D721Med (cell line): ENCODE measurements around the gene ZNF486.
"Not testable (repeated sequence)": the region's sequence is repeated elsewhere in the genome, so short reads cannot be mapped to it uniquely, and the experiment has no call there.

Source experiments
- DNase-seq: peaks from one replicate; pipeline ENCODE4 v3.0.0; 2011; ENCODE audit warnings: low spot score; ENCODE audit not compliant: insufficient read length
- FAIRE-seq: peaks from 2 replicates; lab custom pipeline; 2011; peaks lifted over from hg19 to GRCh38; lab: Jason Lieb, UNC
- CTCF ChIP-seq: IDR thresholded peaks from 2 replicates; pipeline ENCODE4 v1.5.1; 2012; ENCODE audit warnings: mild to moderate bottlenecking, control low read depth; ENCODE audit not compliant: insufficient read depth; ENCODE audit errors: missing control alignments

Gene ZNF486

GRCh38 chr19:20186174-20186573 lies 19.2 kb downstream of the ZNF486 start:
- TF ChIP-seq CTCF = no peak
- no peak for FAIRE-seq
- DNase-seq = no peak

GRCh38 chr19:20197747-20198146 lies 30.7 kb downstream of the ZNF486 start:
- DNase-seq = no peak
- FAIRE-seq = no peak
- TF ChIP-seq CTCF = no peak

- FAIRE-seq (peak; percentile 21), DNase-seq (no peak)
- TF ChIP-seq CTCF = no peak
Observed at GRCh38 chr19:20209051-20209450, 42.0 kb downstream of the ZNF486 start.

GRCh38 chr19:20214366-20214765 lies 47.4 kb downstream of the ZNF486 start:
- not testable (repeated sequence) for FAIRE-seq

GRCh38 chr19:20221605-20222004 lies 54.6 kb downstream of the ZNF486 start:
- DNase-seq, FAIRE-seq: not testable (repeated sequence)

More at GRCh38 chr19:20214366-20214765, 47.4 kb downstream of the ZNF486 start:
- DNase-seq = not testable (repeated sequence)

GRCh38 chr19:20233105-20233504 lies 66.1 kb downstream of the ZNF486 start:
- FAIRE-seq = no peak
- DNase-seq = no peak
- TF ChIP-seq CTCF = no peak

GRCh38 chr19:20235156-20235555 lies 68.1 kb downstream of the ZNF486 start:
- no peak for TF ChIP-seq CTCF
- DNase-seq (no peak), FAIRE-seq (no peak)

GRCh38 chr19:20237773-20238623 lies 71.0 kb downstream of the ZNF486 start:
- DNase-seq = peak; percentile 21
- peak; percentile 76 for FAIRE-seq
- TF ChIP-seq CTCF = no peak
